ENCODE data around the gene RERG. TPM values are rescaled to one million over a fixed set of nuclear protein-coding genes. Genes with fewer than 3 reads are reported as not detected.
"Not testable (repeated sequence)": the region's sequence is repeated elsewhere in the genome, so short reads cannot be mapped to it uniquely, and the experiment has no call there.

The RERG gene
- total RNA-seq, 1 donor: not detected

- TF ChIP-seq CTCF (IDR thresholded peaks at IDR 0.05; ENCODE audit: insufficient read depth, low read length): no peak
- DNase-seq (ENCODE audit: low read depth): no peak
- H3K4me3 ChIP-seq (ENCODE audit: low read depth, low read length): no peak overlapping the region
These were observed 104.2 kb downstream of the RERG start for GRCh38 chr12:15116983-15117382.

- no peak for DNase-seq (ENCODE audit: low read depth)
- TF ChIP-seq CTCF (IDR thresholded peaks at IDR 0.05; ENCODE audit: insufficient read depth, low read length): no peak
- H3K4me3 ChIP-seq (ENCODE audit: low read depth, low read length): no peak overlapping the region
These were observed 105.1 kb downstream of the RERG start for GRCh38 chr12:15116086-15116485.

- no peak for DNase-seq (ENCODE audit: low read depth)
- H3K4me3 ChIP-seq (ENCODE audit: low read depth, low read length): no peak overlapping the region
These were observed 105.8 kb downstream of the RERG start for GRCh38 chr12:15115434-15115833.

GRCh38 chr12:15114501-15114900 lies 106.7 kb downstream of the RERG start:
- no peak for DNase-seq (ENCODE audit: low read depth)
- TF ChIP-seq CTCF (IDR thresholded peaks at IDR 0.05; ENCODE audit: insufficient read depth, low read length): no peak
- no peak overlapping the region for H3K4me3 ChIP-seq (ENCODE audit: low read depth, low read length)

More at GRCh38 chr12:15115434-15115833, 105.8 kb downstream of the RERG start:
- TF ChIP-seq CTCF (IDR thresholded peaks at IDR 0.05; ENCODE audit: insufficient read depth, low read length): no peak

- TF ChIP-seq CTCF (IDR thresholded peaks at IDR 0.05; ENCODE audit: insufficient read depth, low read length): no peak
- no peak overlapping the region for H3K4me3 ChIP-seq (ENCODE audit: low read depth, low read length)
- DNase-seq (ENCODE audit: low read depth): no peak
These were observed 128.4 kb downstream of the RERG start for GRCh38 chr12:15092826-15093225.

- no peak overlapping the region for H3K4me3 ChIP-seq (ENCODE audit: low read depth, low read length)
- DNase-seq (ENCODE audit: low read depth): no peak
- no peak for TF ChIP-seq CTCF (IDR thresholded peaks at IDR 0.05; ENCODE audit: insufficient read depth, low read length)
These were observed 130.8 kb downstream of the RERG start for GRCh38 chr12:15090441-15090840.

GRCh38 chr12:15088105-15088504 lies 133.1 kb downstream of the RERG start:
- no peak overlapping the region for H3K4me3 ChIP-seq (ENCODE audit: low read depth, low read length)
- no peak for DNase-seq (ENCODE audit: low read depth)
- TF ChIP-seq CTCF (IDR thresholded peaks at IDR 0.05; ENCODE audit: insufficient read depth, low read length): no peak

- DNase-seq (ENCODE audit: low read depth); H3K4me3 ChIP-seq (ENCODE audit: low read depth, low read length): not testable (repeated sequence)
These were observed 143.5 kb downstream of the RERG start for GRCh38 chr12:15077751-15078150.

Measured in fibroblast of the aortic adventitia (primary cell).